Measurements from ENCODE around the gene ATP6V0D1.
A peak's percentile ranks its signal among the peaks of the same experiment; 100 is the strongest.

GRCh38 chr16:67415872-67416793, 64.8 kb downstream of the ATP6V0D1 start, which contains the start of gene ZDHHC1:
- TF ChIP-seq NR3C1 (IDR thresholded peaks at IDR 0.05) (no peak), CTCF (IDR thresholded peaks at IDR 0.05) (peak; percentile 70), EP300 (IDR thresholded peaks at IDR 0.05) (no peak), POLR2A (IDR thresholded peaks at IDR 0.05; ENCODE audit: low read length) (peak; percentile 49; the same call in 1 of the 2 replicates), RNF2 (IDR thresholded peaks at IDR 0.05; ENCODE audit: borderline replicate concordance, low read depth) (no peak), SMC3 (IDR thresholded peaks at IDR 0.05) (peak; percentile 68), CHD2 (IDR thresholded peaks at IDR 0.05; ENCODE audit: low read length, partially characterized antibody) (no peak), POLR2AphosphoS2 (conservative IDR thresholded peaks at IDR 0.05; ENCODE audit: low read length) (no peak)
